GM10248 (cell line): ENCODE measurements around the gene RASA2.

ENCODE experiments used
- CTCF ChIA-PET: fragments of 300-600 bp; sonication (Branson Sonifier 250); formaldehyde crosslinking; extraction: SDS; loops from one replicate; lab custom pipeline; 2021; ENCODE audit warnings: antibody characterized with exemption; lab: Yijun Ruan, JAX
- POLR2A ChIA-PET: fragments of 350-650 bp; sonication (Branson Sonifier 250); formaldehyde crosslinking; extraction: SDS; loops from one replicate; lab custom pipeline; 2020; ENCODE audit warnings: antibody characterized with exemption; lab: Yijun Ruan, JAX
- DNase-seq: peaks from one replicate; pipeline ENCODE4 v3.0.0; 2012; ENCODE audit errors: extremely low spot score
- CTCF ChIP-seq: IDR thresholded peaks from 2 replicates; pipeline ENCODE4 v1.5.1; 2012; ENCODE audit warnings: mild to moderate bottlenecking, low read depth; ENCODE audit errors: extremely low read depth, missing control alignments, control extremely low read depth

The RASA2 gene

GRCh38 chr3:141455603-141456300 is 31.1 kb upstream of the RASA2 start:
- DNase-seq = no peak
- no peak for TF ChIP-seq CTCF
- ChIA-PET POLR2A (no interaction called here), CTCF (interaction anchor here (0.6 to 12.5 kb wide), 33 partner anchors 9 to 283 kb away, joined by 3 to 398 read pairs (median 6); partner anchors contain the start of genes PXYLP1 and RNF7)

- ChIA-PET POLR2A (no interaction called here), CTCF (interaction anchor here (1.2 to 12.5 kb wide), 10 partner anchors 17 to 225 kb away, joined by 3 to 398 read pairs (median 8); partner anchors contain the start of gene PXYLP1)
- no peak for TF ChIP-seq CTCF
- DNase-seq = no peak
These were observed 30.6 kb upstream of the RASA2 start for GRCh38 chr3:141456301-141456625.

GRCh38 chr3:141457624-141458236 is 29.1 kb upstream of the RASA2 start:
- ChIA-PET CTCF (interaction anchor here (1.2 to 12.5 kb wide), 6 partner anchors 18 to 226 kb away, joined by 3 to 398 read pairs (median 84); partner anchors contain the start of gene PXYLP1), POLR2A (no interaction called here)
- no peak for TF ChIP-seq CTCF
- no peak for DNase-seq

GRCh38 chr3:141459008-141459407 is 27.8 kb upstream of the RASA2 start:
- no peak for TF ChIP-seq CTCF

GRCh38 chr3:141460097-141460704 is 26.6 kb upstream of the RASA2 start:
- DNase-seq = peak; percentile 81
- TF ChIP-seq CTCF = peak; percentile 86
- ChIA-PET CTCF (interaction anchor here (0.9 to 12.5 kb wide), 42 partner anchors 8 to 820 kb away, joined by 3 to 398 read pairs (median 4); partner anchors contain the start of genes PXYLP1 and RASA2), POLR2A (no interaction called here)

More at GRCh38 chr3:141459008-141459407, 27.8 kb upstream of the RASA2 start:
- ChIA-PET CTCF (interaction anchor here (0.6 to 12.5 kb wide), 31 partner anchors 10 to 821 kb away, joined by 3 to 398 read pairs (median 5); partner anchors contain the start of genes PXYLP1 and RASA2), POLR2A (no interaction called here)
- no peak for DNase-seq

GRCh38 chr3:141462176-141462859 is 24.5 kb upstream of the RASA2 start:
- no peak for TF ChIP-seq CTCF
- POLR2A ChIA-PET = no interaction called here
- CTCF ChIA-PET = interaction anchor here (1.0 to 12.5 kb wide), 10 partner anchors 9 to 231 kb away, joined by 3 to 398 read pairs (median 4); partner anchors contain the start of gene PXYLP1
- DNase-seq = no peak
